NCI-H2227 treated with DMSO at 0.1 percent for 48 hours (cell line): ENCODE measurements around the gene DPH1.
A peak's percentile ranks its signal among the peaks of the same experiment; 100 is the strongest.

ENCODE experiments used
- DNase-seq: peaks from one replicate; lab custom pipeline; 2025; lab: John Stamatoyannopoulos, UW

Gene DPH1

DNA sequence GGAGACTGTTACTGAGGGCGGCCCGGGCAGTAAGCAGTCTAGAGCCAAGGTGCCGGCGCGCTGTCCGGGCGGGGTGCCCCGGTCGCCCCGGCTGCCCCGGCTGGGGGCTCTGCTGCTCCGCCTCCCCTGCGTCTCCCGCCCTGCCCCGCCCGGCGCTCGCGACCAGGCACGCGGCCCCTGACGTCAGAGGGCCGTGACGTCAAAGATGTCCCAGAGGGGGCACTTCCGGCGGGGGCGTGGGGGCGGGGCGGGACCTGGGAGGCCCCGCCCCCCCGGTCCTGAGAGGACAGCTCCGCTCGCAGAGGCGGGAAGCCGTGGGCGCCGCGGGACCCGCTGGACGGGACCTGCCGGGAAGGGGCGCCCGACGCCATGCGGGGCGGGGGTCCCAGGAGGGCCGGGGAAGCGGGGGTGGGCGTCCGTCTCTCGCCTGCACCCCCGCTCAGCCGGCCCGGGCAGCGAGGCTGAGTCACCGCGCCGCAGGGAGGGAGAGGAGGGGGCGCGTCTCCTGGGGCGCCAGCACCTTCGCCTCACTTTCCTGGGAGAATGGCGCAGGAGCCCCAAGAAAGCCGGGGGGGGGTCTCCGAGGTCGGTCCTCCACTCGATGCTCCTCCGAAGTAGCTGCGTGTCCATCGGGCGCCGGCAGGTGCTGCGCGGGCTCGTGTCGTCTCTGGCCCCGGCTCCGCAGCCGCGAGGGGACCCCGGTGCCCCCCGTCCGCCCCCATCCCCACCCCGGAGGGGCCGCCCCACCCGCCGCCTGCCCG is 20.5 kb downstream of the DPH1 start:
- DNase-seq: peak; percentile 50

DNA sequence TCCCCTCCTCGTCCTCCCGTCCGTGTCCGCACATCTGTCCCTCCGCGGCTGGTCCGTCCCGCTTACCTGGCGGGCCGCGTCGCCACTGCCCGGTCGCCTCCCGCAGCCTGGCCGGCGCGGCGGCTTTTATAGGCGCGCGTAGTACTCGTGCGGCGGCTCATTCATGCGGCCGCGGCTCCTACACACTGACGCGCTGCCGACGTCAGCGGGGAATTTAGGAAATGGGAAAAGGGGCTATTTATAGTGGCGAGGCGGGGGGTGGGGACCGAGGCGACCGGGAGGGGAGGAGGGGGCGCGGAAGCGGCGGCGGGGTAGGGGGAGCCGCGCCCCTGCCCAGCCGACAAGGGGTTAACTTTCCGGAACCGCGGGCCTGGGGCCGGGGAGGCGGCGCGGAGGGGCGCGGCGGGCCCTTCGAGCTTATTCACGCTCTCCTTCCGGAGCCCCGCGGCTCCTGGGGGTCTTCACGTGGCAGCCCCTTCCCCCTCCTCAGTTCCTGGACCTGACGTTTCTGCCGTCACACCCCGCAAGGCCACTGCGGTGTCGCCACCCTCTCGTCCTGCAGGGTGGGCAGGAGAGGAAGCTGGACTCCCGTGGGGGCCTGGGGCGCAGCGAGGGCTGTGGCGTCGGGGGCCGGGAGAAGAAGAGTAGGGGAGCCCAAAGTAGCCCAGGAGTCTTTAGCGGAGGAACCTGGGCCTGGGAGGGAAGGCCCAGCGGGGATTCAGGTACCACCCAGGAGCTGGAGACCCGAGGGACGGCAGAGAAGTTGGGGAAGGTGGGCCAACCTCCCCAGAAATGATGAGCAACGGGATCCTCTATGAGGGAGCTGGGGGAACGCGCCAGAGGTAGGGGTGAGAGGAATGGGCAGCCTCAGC is 21.3 kb downstream of the DPH1 start:
- DNase-seq: no peak

DNA sequence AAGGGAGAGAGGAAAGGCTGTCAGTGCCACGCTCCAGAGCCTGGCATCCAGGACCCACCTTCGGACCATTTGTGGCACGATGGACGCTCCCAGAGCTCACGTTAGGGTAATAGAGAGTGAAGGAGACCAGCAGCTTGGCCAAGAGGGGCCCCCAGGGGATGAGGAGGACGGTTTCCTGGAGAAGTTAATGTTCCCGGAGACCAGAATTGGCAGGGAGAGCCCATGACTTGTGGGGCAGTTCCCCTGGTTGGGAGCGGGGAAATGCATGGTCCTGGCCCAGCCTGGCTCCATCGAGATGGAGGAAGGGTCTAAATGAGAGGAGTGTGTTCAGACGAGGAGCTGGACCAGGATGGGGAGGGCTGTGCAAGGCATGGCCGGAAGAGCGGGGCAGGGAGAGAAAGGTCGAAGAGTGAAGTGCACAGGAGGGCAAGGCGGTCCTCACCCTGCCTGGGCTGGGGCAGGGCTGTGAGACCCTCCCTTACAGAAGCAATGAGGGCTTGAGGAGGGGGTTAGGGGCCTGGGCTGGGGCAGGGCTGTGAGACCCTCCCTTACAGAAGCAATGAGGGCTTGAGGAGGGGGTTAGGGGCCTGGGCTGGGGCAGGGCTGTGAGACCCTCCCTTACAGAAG is 22.1 kb downstream of the DPH1 start:
- no peak for DNase-seq

DNA sequence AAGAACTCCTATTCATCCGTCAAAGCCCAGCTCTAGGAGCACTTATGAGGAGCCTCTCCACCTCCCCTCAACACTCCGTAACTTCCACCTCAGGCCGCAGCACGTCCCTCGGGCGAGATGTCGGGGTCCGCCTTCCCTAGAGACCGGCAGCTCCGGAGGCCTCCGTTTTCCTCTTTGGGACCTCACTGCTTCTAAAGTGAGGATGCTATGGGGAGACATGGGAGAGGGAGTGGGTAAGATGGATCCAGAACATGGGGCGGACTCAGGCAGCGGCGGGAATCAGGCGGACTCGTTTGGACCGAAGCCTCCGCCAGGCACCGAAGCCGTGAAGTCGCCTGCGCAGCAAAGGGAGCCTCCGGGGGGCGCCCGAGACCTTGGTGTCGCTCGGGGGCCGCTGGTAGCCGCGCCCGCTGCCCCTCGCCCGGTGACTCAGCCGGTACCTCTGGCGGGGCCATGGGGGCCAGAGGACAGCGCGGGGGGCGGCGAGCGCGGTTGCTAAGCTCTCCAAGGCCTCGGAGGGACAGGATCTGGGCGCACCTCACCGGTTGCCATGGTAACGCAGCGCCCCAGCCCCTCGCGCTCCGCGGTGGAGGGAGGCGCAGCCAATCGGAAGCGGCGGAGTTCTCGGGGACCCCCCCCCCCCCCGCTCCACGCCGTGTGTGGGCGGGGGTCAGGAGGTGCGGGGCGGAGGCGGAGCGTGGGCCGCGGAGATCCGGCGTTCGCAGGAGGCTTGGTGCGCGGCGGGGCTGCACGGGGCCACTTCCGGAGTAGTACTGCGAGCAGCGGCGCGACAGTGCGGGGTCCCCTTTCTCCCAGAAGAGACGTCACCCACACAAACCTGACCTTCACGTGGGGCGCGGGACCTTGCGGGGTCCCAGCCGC is 23.7 kb downstream of the DPH1 start:
- peak; percentile 19 for DNase-seq

DNA sequence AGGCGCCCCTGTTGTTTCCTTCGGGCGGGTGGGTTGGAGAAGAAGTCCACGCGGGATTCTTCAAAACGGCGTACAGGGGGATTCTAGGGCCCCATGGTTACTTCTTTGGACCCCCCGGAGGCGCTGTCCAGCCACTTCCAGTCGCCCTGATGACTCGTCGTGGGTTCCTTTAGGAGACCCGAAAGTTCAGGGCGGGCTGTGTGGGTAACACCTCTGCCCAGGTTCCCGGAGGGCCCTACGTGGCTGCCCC is 24.2 kb downstream of the DPH1 start:
- DNase-seq: no peak

DNA sequence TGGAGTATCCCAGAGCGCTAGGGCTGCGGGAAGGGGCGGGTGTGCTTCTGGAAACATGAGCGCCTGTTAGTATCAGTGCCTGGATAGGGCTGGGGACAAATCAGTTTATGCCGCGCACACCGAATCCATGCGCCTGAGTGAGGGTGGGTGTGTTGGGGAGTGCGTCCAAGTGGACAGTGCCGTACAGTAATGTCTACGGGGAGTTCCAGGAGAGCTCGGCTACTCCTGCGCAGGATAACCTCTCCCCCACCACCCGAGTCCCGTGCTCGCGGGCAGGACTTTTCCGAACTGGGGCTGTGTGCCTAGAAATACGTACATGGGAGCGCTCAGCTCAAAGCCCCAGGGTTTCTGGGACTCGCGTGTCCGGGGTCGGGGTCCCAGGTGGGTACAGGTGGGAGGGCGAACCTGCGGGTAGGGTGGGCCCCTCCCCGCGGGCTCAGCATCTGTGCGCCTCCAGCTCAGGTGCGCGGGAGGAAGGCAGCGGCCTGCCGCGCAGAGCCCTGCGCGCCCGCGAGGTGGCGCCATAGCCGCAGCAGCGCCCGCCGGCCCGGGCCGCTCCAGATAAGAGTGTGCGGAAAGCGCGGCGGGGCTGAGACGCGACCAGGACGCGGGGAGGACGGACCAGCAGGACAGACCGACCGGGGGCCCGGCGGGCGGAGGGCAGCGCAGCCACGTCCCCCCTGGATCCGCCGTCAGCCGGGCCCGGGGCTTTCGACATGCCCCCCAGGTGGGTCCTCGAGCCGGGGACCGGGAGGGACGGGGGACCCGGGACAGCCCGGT is 24.7 kb downstream of the DPH1 start, which contains the start of gene HIC1:
Gene HIC1 (plus strand): TSS at position 592 of the 780 bp plus-strand sequence. CDS start 1,588 bp downstream, outside the sequence.
- peak; percentile 44 for DNase-seq

DNA sequence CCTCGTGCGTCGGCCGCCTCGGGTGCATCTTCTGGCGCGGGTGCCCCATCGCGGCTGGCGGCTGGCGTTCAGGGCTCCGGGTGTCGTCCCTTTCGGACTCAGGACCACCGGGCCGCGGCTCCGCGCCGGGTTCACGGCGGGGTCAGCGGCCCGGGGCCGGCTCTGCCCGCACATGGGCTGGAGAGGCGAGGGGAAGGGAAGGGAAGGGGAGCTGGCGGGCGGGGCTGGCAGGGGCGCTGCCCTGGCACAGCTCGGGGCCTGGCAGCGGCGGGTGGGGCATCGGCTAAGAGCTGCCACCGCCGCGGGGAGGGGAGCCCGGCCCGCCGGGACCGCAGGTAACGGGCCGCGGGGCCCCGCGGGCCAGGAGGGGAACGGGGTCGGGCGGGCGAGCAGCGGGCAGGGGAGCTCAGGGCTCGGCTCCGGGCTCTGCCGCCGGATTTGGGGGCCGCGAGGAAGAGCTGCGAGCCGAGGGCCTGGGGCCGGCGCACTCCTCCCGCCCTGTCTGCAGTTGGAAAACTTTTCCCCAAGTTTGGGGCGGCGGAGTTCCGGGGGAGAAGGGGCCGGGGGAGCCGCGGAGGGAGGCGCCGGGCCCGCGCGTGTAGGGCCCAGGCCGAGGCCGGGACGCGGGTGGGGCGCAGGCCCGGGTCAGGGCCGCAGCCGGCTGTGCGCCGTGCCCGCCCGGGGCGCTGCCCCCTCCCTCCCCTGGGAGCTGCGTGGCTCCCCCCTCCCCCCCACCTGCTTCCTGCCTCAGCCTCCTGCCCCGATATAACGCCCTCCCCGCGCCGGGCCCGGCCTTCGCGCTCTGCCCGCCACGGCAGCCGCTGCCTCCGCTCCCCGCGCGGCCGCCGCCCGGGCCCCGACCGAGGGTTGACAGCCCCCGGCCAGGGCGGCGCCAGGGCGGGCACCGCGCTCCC is 25.6 kb downstream of the DPH1 start:
- no peak for DNase-seq

DNA sequence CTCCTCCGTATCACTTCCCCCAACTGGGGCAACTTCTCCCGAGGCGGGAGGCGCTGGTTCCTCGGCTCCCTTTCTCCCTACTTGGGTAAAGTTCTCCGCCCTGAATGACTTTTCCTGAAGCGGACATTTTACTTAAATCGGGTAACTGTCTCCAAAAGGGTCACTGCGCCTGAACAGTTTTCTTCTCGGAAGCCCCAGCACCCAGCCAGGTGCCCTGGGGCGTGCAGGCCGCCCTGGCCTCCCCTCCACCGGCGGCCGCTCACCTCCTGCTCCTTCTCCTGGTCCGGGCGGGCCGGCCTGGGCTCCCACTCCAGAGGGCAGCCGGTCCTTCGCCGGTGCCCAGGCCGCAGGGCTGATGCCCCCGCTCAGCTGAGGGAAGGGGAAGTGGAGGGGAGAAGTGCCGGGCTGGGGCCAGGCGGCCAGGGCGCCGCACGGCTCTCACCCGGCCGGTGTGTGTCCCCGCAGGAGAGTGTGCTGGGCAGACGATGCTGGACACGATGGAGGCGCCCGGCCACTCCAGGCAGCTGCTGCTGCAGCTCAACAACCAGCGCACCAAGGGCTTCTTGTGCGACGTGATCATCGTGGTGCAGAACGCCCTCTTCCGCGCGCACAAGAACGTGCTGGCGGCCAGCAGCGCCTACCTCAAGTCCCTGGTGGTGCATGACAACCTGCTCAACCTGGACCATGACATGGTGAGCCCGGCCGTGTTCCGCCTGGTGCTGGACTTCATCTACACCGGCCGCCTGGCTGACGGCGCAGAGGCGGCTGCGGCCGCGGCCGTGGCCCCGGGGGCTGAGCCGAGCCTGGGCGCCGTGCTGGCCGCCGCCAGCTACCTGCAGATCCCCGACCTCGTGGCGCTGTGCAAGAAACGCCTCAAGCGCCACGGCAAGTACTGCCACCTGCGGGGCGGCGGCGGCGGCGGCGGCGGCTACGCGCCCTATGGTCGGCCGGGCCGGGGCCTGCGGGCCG is 26.5 kb downstream of the DPH1 start:
- no peak for DNase-seq

DNA sequence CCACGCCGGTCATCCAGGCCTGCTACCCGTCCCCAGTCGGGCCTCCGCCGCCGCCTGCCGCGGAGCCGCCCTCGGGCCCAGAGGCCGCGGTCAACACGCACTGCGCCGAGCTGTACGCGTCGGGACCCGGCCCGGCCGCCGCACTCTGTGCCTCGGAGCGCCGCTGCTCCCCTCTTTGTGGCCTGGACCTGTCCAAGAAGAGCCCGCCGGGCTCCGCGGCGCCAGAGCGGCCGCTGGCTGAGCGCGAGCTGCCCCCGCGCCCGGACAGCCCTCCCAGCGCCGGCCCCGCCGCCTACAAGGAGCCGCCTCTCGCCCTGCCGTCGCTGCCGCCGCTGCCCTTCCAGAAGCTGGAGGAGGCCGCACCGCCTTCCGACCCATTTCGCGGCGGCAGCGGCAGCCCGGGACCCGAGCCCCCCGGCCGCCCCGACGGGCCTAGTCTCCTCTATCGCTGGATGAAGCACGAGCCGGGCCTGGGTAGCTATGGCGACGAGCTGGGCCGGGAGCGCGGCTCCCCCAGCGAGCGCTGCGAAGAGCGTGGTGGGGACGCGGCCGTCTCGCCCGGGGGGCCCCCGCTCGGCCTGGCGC is 27.3 kb downstream of the DPH1 start:
- DNase-seq: no peak

DNA sequence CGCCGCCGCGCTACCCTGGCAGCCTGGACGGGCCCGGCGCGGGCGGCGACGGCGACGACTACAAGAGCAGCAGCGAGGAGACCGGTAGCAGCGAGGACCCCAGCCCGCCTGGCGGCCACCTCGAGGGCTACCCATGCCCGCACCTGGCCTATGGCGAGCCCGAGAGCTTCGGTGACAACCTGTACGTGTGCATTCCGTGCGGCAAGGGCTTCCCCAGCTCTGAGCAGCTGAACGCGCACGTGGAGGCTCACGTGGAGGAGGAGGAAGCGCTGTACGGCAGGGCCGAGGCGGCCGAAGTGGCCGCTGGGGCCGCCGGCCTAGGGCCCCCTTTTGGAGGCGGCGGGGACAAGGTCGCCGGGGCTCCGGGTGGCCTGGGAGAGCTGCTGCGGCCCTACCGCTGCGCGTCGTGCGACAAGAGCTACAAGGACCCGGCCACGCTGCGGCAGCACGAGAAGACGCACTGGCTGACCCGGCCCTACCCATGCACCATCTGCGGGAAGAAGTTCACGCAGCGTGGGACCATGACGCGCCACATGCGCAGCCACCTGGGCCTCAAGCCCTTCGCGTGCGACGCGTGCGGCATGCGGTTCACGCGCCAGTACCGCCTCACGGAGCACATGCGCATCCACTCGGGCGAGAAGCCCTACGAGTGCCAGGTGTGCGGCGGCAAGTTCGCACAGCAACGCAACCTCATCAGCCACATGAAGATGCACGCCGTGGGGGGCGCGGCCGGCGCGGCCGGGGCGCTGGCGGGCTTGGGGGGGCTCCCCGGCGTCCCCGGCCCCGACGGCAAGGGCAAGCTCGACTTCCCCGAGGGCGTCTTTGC is 28.0 kb downstream of the DPH1 start:
- DNase-seq: no peak

DNA sequence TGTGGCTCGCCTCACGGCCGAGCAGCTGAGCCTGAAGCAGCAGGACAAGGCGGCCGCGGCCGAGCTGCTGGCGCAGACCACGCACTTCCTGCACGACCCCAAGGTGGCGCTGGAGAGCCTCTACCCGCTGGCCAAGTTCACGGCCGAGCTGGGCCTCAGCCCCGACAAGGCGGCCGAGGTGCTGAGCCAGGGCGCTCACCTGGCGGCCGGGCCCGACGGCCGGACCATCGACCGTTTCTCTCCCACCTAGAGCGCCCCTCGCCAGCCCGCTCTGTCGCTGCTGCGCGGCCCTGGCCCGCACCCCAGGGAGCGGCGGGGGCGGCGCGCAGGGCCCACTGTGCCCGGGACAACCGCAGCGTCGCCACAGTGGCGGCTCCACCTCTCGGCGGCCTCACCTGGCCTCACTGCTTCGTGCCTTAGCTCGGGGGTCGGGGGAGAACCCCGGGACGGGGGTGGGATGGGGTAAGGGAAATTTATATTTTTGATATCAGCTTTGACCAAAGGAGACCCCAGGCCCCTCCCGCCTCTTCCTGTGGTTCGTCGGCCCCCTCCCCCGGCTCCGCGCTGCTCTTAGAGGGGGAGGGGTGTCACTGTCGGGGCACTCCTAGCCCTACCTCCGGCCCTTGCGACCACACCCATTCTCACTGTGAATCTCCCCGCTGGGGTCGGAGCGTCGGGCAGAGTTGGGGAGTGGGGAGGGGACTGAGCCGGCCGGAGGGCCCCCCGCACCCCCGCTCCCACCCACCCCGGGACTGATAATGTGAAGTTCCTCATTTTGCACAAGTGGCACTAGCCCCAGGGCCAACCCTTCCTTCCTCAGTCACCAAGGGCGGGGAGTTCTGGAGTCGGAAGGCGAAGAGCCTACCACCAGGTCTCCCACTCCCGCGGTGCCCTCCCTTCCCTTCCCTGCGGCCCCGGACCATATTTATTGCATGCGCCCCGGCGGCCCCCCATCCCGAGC is 28.9 kb downstream of the DPH1 start:
- DNase-seq: no peak

DNA sequence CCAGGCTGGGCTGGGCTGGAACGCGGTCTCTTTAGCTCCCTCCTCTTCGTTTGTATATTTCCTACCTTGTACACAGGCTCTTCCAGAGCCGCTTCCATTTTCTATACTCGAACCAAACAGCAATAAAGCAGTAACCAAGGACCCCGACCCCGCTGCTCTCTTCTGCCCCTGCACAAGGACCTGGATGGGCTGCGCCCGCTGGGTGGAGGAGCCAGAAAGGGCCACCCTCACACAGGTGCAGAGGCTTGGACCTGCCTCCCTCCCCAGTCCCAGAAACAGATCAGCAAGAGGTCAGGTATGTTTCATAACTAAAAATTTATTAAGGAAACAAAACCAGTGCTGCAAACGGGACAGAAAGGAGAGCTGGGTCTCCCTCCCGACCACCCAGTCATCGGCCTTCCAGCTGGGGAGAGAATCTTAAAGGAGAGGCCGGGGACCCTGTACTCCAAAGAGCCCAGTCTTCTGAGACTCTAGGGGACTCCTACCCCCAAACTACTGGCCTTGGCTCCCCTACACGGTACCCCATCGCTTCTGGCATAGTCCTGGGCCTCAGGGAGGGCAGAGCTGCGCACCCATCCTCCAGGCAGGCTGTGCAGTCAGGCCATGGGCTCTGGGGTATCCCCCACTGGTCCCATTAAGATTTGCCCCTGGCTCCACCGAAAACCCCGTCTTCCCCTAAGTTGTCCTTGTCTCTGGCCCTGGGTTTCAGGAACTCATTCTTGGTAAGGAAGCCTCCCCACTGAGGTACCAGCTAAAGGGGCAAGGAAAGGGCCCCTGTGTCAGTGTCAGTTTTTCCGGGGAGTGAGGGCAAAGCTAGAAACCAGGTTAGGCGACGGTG is 29.8 kb downstream of the DPH1 start:
- DNase-seq: no peak

DNA sequence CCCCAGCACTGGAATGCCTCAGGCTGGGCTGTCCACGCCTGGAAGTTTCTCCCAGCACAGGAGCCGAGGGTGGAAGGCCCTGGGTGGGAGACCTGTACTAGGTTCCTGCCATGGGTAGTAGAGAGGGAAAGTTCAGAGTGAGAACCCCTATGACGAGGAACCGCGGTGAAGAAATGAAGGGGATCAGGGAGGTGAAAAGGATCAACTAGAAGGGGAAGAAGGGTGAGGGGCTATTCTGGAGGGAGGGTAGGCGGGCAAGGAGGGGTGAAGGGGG is 30.4 kb downstream of the DPH1 start:
- DNase-seq: no peak

DNA sequence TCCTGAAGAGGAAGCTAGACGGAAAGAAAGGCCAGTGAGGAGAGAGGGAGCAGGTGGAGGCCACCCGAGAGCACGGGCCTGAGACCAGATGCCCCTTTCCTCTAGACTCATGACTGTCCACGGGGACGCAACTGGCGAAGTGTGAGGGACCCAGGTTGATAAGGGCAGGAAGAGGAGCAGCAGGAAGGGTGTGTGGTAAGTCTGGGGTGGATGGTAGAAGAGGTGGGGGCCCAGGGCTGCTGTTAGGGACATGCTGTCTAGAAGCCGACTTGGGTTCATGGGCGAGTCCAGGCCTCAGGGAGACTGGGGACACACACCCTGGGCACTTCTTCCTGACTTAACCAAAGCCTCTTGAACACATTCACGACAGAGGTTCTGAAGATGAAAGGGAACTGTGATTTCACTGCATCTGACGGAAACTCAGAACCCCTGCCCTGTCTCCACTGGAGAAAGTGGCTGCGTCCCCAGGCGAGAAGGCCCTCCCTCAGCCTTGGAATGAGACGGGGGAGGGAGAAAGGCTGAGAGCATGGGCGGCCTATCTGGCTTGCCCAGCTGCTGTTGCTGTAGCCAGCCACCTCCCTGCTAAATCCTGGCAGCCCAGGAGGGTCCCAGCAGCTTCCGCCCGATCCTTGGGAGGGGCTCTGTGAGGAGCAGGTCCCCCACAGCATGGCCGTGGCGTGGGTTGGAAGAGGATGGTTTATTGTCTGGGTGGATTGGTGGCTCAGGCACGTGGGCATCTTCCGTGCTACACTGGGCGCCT is 30.9 kb downstream of the DPH1 start:
- no peak for DNase-seq

DNA sequence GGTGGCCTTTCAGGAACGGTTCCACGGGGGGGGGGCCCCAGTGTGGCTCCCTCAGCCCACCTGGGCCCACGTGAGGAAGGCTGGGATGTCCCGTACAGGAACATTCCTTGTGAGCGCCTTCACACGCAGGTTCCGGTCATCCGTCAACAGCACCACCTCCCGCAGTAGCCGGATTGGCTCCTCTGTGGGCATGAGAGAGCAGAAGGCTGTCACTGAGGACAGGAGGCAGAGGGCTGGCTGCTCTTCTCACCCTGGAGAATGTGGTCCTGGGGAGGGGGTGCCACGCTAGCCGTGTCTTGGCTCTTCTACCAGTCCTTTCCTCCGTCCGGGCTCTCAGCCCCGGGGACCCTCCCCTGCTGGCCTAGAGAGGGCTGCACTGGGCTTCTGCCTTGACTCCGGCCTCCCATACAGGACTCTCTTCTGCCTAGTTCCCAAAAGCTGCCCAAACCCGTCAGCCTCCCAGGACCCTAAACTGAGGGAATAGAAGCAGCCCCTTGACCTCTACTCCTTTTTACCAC is 31.5 kb downstream of the DPH1 start:
- no peak for DNase-seq
